ENCODE data around the gene TMUB1. TPM values are rescaled to one million over a fixed set of nuclear protein-coding genes. Genes with fewer than 3 reads are reported as not detected.

TMUB1 gene
- total RNA-seq, 1 experiment from 2014 or later, result 43.8 TPM

DNA sequence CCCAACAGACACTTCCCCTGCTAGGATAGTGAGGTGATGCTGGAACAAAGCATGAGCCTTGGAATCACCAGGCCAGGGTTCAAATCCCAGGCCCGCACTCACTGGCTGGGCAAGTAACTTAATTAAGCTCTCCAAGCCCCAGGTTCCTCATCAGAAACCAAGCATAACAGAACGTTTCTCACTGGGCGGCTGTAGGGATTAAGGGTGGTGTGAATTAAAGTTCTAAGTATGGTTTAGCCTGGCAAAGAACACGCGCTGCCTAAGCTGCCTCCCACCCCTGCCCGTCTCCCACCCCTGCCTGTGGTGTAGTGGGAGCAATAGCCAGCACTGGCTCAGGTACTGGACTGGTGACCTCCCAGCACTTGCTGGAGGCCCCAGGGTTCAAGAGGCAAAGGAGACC, 18.3 kb downstream of the TMUB1 start:
- no peak for DNase-seq (ENCODE audit: low spot score)
- Histone ChIP-seq H3K27me3 (replicated peaks; ENCODE audit: insufficient read depth, low read depth, low read length, poor library complexity) (no peaks in the 10 kb centered on the region), H3K9me3 (ENCODE audit: low read depth, low read length, poor library complexity, severe bottlenecking) (no peaks in the 10 kb centered on the region), H3K36me3 (ENCODE audit: insufficient read depth, low read length, poor library complexity, severe bottlenecking) (peaks cover 43% of the 10 kb centered on the region), H3K4me3 (ENCODE audit: low read depth, low read length, poor library complexity, severe bottlenecking) (no peak overlapping the region), H3K4me1 (ENCODE audit: insufficient read depth, low read length, poor library complexity, severe bottlenecking) (peaks cover 17% of the 10 kb centered on the region), H3K27ac (ENCODE audit: low read depth, low read length, poor library complexity, severe bottlenecking) (no peak overlapping the region)
- BruUV-seq (replicated peaks), result no TSS peak
- CTCF ChIA-PET, result no interaction called here
- POLR2A ChIA-PET (ENCODE audit: low non-redundant PET), result no interaction called here
- TF ChIP-seq, protein P1, sequence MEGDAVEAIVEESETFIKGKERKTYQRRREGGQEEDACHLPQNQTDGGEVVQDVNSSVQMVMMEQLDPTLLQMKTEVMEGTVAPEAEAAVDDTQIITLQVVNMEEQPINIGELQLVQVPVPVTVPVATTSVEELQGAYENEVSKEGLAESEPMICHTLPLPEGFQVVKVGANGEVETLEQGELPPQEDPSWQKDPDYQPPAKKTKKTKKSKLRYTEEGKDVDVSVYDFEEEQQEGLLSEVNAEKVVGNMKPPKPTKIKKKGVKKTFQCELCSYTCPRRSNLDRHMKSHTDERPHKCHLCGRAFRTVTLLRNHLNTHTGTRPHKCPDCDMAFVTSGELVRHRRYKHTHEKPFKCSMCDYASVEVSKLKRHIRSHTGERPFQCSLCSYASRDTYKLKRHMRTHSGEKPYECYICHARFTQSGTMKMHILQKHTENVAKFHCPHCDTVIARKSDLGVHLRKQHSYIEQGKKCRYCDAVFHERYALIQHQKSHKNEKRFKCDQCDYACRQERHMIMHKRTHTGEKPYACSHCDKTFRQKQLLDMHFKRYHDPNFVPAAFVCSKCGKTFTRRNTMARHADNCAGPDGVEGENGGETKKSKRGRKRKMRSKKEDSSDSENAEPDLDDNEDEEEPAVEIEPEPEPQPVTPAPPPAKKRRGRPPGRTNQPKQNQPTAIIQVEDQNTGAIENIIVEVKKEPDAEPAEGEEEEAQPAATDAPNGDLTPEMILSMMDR (conservative IDR thresholded peaks at IDR 0.05; ENCODE audit: low read depth, low read length), result no peak
- TF ChIP-seq EZH2 (IDR thresholded peaks at IDR 0.05; ENCODE audit: borderline replicate concordance, low read depth, low read length, poor library complexity, severe bottlenecking), result no peak
- intact Hi-C loops (cut with micrococcal nuclease; ENCODE audit: unreplicated experiment), result no loop called here

DNA sequence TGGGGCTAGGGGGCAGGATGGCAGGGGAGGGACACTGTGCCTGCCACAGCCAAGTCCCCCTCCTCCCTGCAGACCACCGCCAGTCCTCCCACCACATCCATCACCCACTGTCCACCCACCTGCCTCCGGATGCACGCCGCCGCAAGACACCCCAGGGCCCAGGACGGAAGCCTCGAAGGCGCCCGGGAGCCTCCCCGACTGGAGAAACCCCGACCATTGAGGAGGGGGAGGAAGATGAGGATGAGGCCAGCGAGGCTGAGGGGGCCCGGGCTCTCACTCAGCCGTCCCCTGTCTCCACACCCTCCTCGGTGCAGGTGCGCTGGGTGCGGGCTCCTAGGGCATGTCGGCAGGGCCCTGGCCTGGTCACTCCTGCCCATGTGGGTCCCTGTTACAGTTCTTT, 18.8 kb downstream of the TMUB1 start:
- Histone ChIP-seq H3K27ac (ENCODE audit: low read depth, low read length, poor library complexity, severe bottlenecking) (no peak overlapping the region), H3K4me1 (ENCODE audit: insufficient read depth, low read length, poor library complexity, severe bottlenecking) (peaks cover 17% of the 10 kb centered on the region), H3K9me3 (ENCODE audit: low read depth, low read length, poor library complexity, severe bottlenecking) (no peaks in the 10 kb centered on the region), H3K36me3 (ENCODE audit: insufficient read depth, low read length, poor library complexity, severe bottlenecking) (peaks cover 38% of the 10 kb centered on the region), H3K27me3 (replicated peaks; ENCODE audit: insufficient read depth, low read depth, low read length, poor library complexity) (no peaks in the 10 kb centered on the region), H3K4me3 (ENCODE audit: low read depth, low read length, poor library complexity, severe bottlenecking) (no peak overlapping the region)
- TF ChIP-seq, protein P1 (conservative IDR thresholded peaks at IDR 0.05; ENCODE audit: low read depth, low read length), result no peak
- TF ChIP-seq EZH2 (IDR thresholded peaks at IDR 0.05; ENCODE audit: borderline replicate concordance, low read depth, low read length, poor library complexity, severe bottlenecking), result no peak
- ChIA-PET CTCF (no interaction called here), POLR2A (ENCODE audit: low non-redundant PET) (no interaction called here)
- no TSS peak for BruUV-seq (replicated peaks)
- no peak for DNase-seq (ENCODE audit: low spot score)
- intact Hi-C loops (cut with micrococcal nuclease; ENCODE audit: unreplicated experiment), result no loop called here

DNA sequence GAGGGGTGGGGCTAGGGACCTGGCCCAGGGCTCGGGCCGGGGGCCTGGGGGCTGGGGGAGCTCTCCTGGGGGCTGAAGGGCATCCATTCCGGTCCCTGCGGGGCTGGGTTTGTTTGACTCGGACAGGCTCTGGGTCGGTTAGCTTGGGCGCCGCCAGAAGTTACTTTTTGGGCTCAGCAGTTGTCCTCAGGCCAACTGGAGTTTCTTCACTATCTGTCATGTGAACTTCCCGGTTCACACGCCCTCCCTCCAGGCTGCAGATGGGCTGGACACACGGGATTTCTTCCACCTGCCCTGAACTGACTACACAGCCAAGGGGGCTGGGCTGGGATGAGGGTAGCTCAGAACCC, 20.1 kb downstream of the TMUB1 start:
- POLR2A ChIA-PET (ENCODE audit: low non-redundant PET), result no interaction called here
- intact Hi-C loops (cut with micrococcal nuclease; ENCODE audit: unreplicated experiment), result no loop called here
- H3K27ac ChIP-seq (ENCODE audit: low read depth, low read length, poor library complexity, severe bottlenecking), result no peak overlapping the region
- no peak for DNase-seq (ENCODE audit: low spot score)
- CTCF ChIA-PET, result interaction anchor here (0.7 to 1.0 kb wide), 2 partner anchors 45 to 98 kb away, joined by 3 to 4 read pairs; no protein-coding TSS in a partner anchor
- peaks cover 26% of the 10 kb centered on the region for H3K4me1 ChIP-seq (ENCODE audit: insufficient read depth, low read length, poor library complexity, severe bottlenecking)
- no peak overlapping the region for H3K4me3 ChIP-seq (ENCODE audit: low read depth, low read length, poor library complexity, severe bottlenecking)
- no peaks in the 10 kb centered on the region for H3K27me3 ChIP-seq (replicated peaks; ENCODE audit: insufficient read depth, low read depth, low read length, poor library complexity)
- H3K36me3 ChIP-seq (ENCODE audit: insufficient read depth, low read length, poor library complexity, severe bottlenecking), result peaks cover 31% of the 10 kb centered on the region
- no TSS peak for BruUV-seq (replicated peaks)
- no peaks in the 10 kb centered on the region for H3K9me3 ChIP-seq (ENCODE audit: low read depth, low read length, poor library complexity, severe bottlenecking)
- TF ChIP-seq, protein P1 (conservative IDR thresholded peaks at IDR 0.05; ENCODE audit: low read depth, low read length), result no peak
- TF ChIP-seq EZH2 (IDR thresholded peaks at IDR 0.05; ENCODE audit: borderline replicate concordance, low read depth, low read length, poor library complexity, severe bottlenecking), result no peak
